ENCODE measurements around the gene STK32C. TPM values are rescaled to one million over a fixed set of nuclear protein-coding genes. Genes with fewer than 3 reads are reported as not detected.

STK32C gene
- total and polyA plus RNA-seq, 2 donors (not counting 1 experiment from before 2014, with no cell fraction given) = 9.9 to 16.8 TPM

GRCh38 chr10:132289439-132289838, 18.3 kb downstream of the STK32C start:
- POLR2A ChIA-PET = no interaction called here

More at GRCh38 chr10:132289439-132289838, 18.3 kb downstream of the STK32C start:
- Histone ChIP-seq H3K9me3 (ENCODE audit: control extremely low read depth in 1 of 3, control insufficient read depth in 2 of 3, insufficient read depth in 1 of 3, low read length in 2 of 3) (peaks cover 0 to 6% (median 0%) of the 10 kb centered on the region in 3 donors), H3K79me2 (ENCODE audit: control insufficient read depth, insufficient read depth, low read length) (no peaks in the 10 kb centered on the region), H3K4me3 (ENCODE audit: control extremely low read depth in 1 of 5, extremely low read depth in 1 of 5, insufficient read depth in 1 of 5, low read depth in 2 of 5, low read length in 4 of 5) (no peak overlapping the region), H3K27ac (ENCODE audit: low read length in 2 of 2) (no peak overlapping the region), H2AFZ (ENCODE audit: insufficient read depth, low read depth, low read length, poor library complexity, severe bottlenecking) (no peak overlapping the region), H3K4me1 (ENCODE audit: control insufficient read depth in 2 of 2, insufficient read depth in 2 of 2, low read length in 2 of 2) (no peaks in the 10 kb centered on the region), H4K20me1 (ENCODE audit: control insufficient read depth, insufficient read depth, low read length, poor library complexity, severe bottlenecking) (no peaks in the 10 kb centered on the region), H3K27me3 (replicated peaks in 1 of 4; ENCODE audit: control extremely low read depth in 1 of 4, control insufficient read depth in 3 of 4, insufficient read depth in 4 of 4, low read length in 3 of 4) (peaks cover 0 to 6% (median 0%) of the 10 kb centered on the region in 4 experiments), H3K4me2 (replicated peaks; ENCODE audit: low read depth, low read length, poor library complexity, severe bottlenecking) (no peak overlapping the region), H3K9ac (ENCODE audit: low read length) (no peak overlapping the region), H3K36me3 (replicated peaks in 1 of 2; ENCODE audit: control extremely low read depth in 1 of 2, control insufficient read depth in 1 of 2, extremely low read depth in 1 of 2, insufficient read depth in 2 of 2, low read length in 1 of 2) (no peaks in the 10 kb centered on the region)
- DNase-seq = no peak
- no peak for TF ChIP-seq CTCF (IDR thresholded peaks at IDR 0.05)
- no peak for TF ChIP-seq EZH2 (IDR thresholded peaks at IDR 0.05; ENCODE audit: borderline replicate concordance, insufficient read depth, low read depth, low read length, poor library complexity, severe bottlenecking)
- no peak overlapping the region for H3K27ac Mint-ChIP-seq
- intact Hi-C loops (cut with micrococcal nuclease) = no loop called here
- peaks cover 3% of the 10 kb centered on the region for H3K27me3 Mint-ChIP-seq
- no peak for ATAC-seq (ENCODE audit: low read depth)
- H3K9me3 Mint-ChIP-seq (ENCODE audit: insufficient read depth) = no peaks in the 10 kb centered on the region
- no peak overlapping the region for H3K4me3 Mint-ChIP-seq
- H3K4me1 Mint-ChIP-seq = no peaks in the 10 kb centered on the region
- CTCF ChIA-PET = no interaction called here
- WGBS (ENCODE audit: insufficient coverage) = 100% methylated on average over 2 of the region's 2 CpGs

Data from B cell (primary cell).